Muscle of arm (tissue), 12 donors: ENCODE measurements around the gene CGB1. TPM values are rescaled to one million over a fixed set of nuclear protein-coding genes. Genes with fewer than 3 reads are reported as not detected.

ENCODE experiments used
- DNase-seq: peaks from one replicate; pipeline ENCODE4 v3.0.0-alpha.2; 2013
- polyA plus RNA-seq, 12 donors: library from polyadenylated mRNA; unstranded; fragments of 120-200 nt; gene quantifications; one replicate each; pipeline ENCODE4 v1.2.1, GENCODE V29; 2013; ENCODE audit not compliant: insufficient read length in 12 of 12

The CGB1 gene
- polyA plus RNA-seq, 12 donors = 0.30 TPM; not detected in 11

GRCh38 chr19:48994035-48994386 lies 42.7 kb downstream of the CGB1 start:
- no peak for DNase-seq

- DNase-seq = peak; percentile 100
Measured at GRCh38 chr19:48993175-48994034, 43.3 kb downstream of the CGB1 start, which contains the start of the genes GYS1 and RUVBL2. Gene GYS1 (minus strand): TSS chr19:48993309. CDS start chr19:48993112, 197 bp downstream. Gene RUVBL2 (plus strand): TSS chr19:48993887. CDS start chr19:48993912, 25 bp downstream.

- DNase-seq = no peak
Measured at GRCh38 chr19:48992581-48993174, 44.0 kb downstream of the CGB1 start.

GRCh38 chr19:48991873-48992580 lies 44.7 kb downstream of the CGB1 start:
- peak; percentile 72 for DNase-seq

- DNase-seq = no peak
Measured at GRCh38 chr19:48991011-48991609, 45.6 kb downstream of the CGB1 start.

GRCh38 chr19:48990400-48990799 lies 46.3 kb downstream of the CGB1 start:
- DNase-seq = no peak

GRCh38 chr19:48989701-48990291 lies 46.9 kb downstream of the CGB1 start:
- no peak for DNase-seq

- DNase-seq = no peak
Measured at GRCh38 chr19:48988860-48989259, 47.8 kb downstream of the CGB1 start.

GRCh38 chr19:48988286-48988685 lies 48.4 kb downstream of the CGB1 start:
- DNase-seq = no peak

GRCh38 chr19:48987323-48987722 lies 49.4 kb downstream of the CGB1 start:
- no peak for DNase-seq

GRCh38 chr19:48986211-48986610 lies 50.5 kb downstream of the CGB1 start:
- DNase-seq = no peak

GRCh38 chr19:48985711-48986110 lies 51.0 kb downstream of the CGB1 start:
- DNase-seq = no peak

Other genes starting within 250 kb of the CGB1 start
- gene BCAT2, start 225.9 kb downstream of the CGB1 start, polyA plus RNA-seq = 10 to 100 TPM in 11 of 12 donors, not detected in 1; 17.4 to 25.4 (median 20.7) TPM
- gene HSD17B14, start 200.4 kb downstream of the CGB1 start, polyA plus RNA-seq = 1 to 10 TPM in 10 of 12 donors, not detected in 2; 2.5 to 4.8 (median 3.1) TPM
- 10 to 100 TPM in 11 of 12 donors, not detected in 1; 24.6 to 41.2 (median 30.4) TPM for gene PLEKHA4, start 168.3 kb downstream of the CGB1 start, polyA plus RNA-seq
- gene PPP1R15A, start 164.5 kb downstream of the CGB1 start, polyA plus RNA-seq = 100 to 1,000 TPM in 1 of 12 donors, 10 to 100 TPM in 10, not detected in 1; 36.2 to 100 (median 59.0) TPM
- gene TULP2, start 138.2 kb downstream of the CGB1 start, polyA plus RNA-seq = under 1 TPM in 7 of 12 donors, not detected in 5; 0.09 to 0.83 (median 0.14) TPM
- gene NUCB1, start 136.6 kb downstream of the CGB1 start, polyA plus RNA-seq = 100 to 1,000 TPM in 11 of 12 donors, not detected in 1; 114 to 175 (median 139) TPM
- gene DHDH, start 103.2 kb downstream of the CGB1 start, polyA plus RNA-seq = under 1 TPM in 9 of 12 donors, not detected in 3; 0.14 to 0.68 (median 0.37) TPM
- 10 to 100 TPM in 11 of 12 donors, not detected in 1; 28.4 to 50.9 (median 34.7) TPM for gene BAX, start 82.0 kb downstream of the CGB1 start, polyA plus RNA-seq
- 1,000 to 10,000 TPM in 1 of 12 donors, 100 to 1,000 TPM in 10, not detected in 1; 466 to 1,078 (median 553) TPM for gene FTL, start 71.6 kb downstream of the CGB1 start, polyA plus RNA-seq
- 100 to 1,000 TPM in 1 of 12 donors, 10 to 100 TPM in 10, not detected in 1; 51.4 to 109 (median 87.1) TPM for gene GYS1, start 43.6 kb downstream of the CGB1 start, polyA plus RNA-seq
- 10 to 100 TPM in 11 of 12 donors, not detected in 1; 43.6 to 61.1 (median 49.2) TPM for gene RUVBL2, start 43.0 kb downstream of the CGB1 start, polyA plus RNA-seq
- not detected for gene LHB, start 19.8 kb downstream of the CGB1 start, polyA plus RNA-seq
- gene CGB3, start 12.6 kb downstream of the CGB1 start, polyA plus RNA-seq = 1 to 10 TPM in 1 of 12 donors, under 1 TPM in 2, not detected in 9; 0.30 to 2.1 (median 0.59) TPM
- not detected for gene CGB2, start 5.0 kb downstream of the CGB1 start, polyA plus RNA-seq
- gene CGB5, start 7.0 kb upstream of the CGB1 start, polyA plus RNA-seq = under 1 TPM in 5 of 12 donors, not detected in 7; 0.17 to 0.92 (median 0.48) TPM
- gene CGB8, start 12.2 kb upstream of the CGB1 start, polyA plus RNA-seq = 1 to 10 TPM in 1 of 12 donors, under 1 TPM in 6, not detected in 5; 0.27 to 1.2 (median 0.71) TPM
- gene CGB7, start 20.9 kb upstream of the CGB1 start, polyA plus RNA-seq = 1 to 10 TPM in 4 of 12 donors, under 1 TPM in 6, not detected in 2; 0.33 to 2.1 (median 0.84) TPM
- gene NTF4, start 27.9 kb upstream of the CGB1 start, polyA plus RNA-seq = 10 to 100 TPM in 1 of 12 donors, 1 to 10 TPM in 9, not detected in 2; 2.4 to 14.8 (median 5.4) TPM
- gene KCNA7, start 35.8 kb upstream of the CGB1 start, polyA plus RNA-seq = 10 to 100 TPM in 3 of 12 donors, 1 to 10 TPM in 8, not detected in 1; 2.3 to 13.2 (median 8.1) TPM
- gene SNRNP70, start 48.6 kb upstream of the CGB1 start, polyA plus RNA-seq = 100 to 1,000 TPM; 167 to 329 (median 191) TPM
- 10 to 100 TPM in 6 of 12 donors, 1 to 10 TPM in 4, not detected in 2; 9.1 to 14.9 (median 11.5) TPM for gene LIN7B, start 77.5 kb upstream of the CGB1 start, polyA plus RNA-seq
- gene C19orf73, start 82.2 kb upstream of the CGB1 start, polyA plus RNA-seq = 1 to 10 TPM in 2 of 12 donors, under 1 TPM in 8, not detected in 2; 0.25 to 1.3 (median 0.53) TPM
- 10 to 100 TPM in 1 of 12 donors, 1 to 10 TPM in 10, not detected in 1; 4.0 to 38.2 (median 5.9) TPM for gene PPFIA3, start 82.6 kb upstream of the CGB1 start, polyA plus RNA-seq
- 100 to 1,000 TPM in 10 of 12 donors, 10 to 100 TPM in 1, not detected in 1; 66.9 to 170 (median 128) TPM for gene HRC, start 118.5 kb upstream of the CGB1 start, polyA plus RNA-seq
- 10 to 100 TPM in 11 of 12 donors, not detected in 1; 21.5 to 51.8 (median 32.3) TPM for gene TRPM4, start 120.9 kb upstream of the CGB1 start, polyA plus RNA-seq